ENCODE data around the gene SNURF.

GRCh38 chr15:24933716-24934115 lies 21.1 kb upstream of the SNURF start:
- TF ChIP-seq CTCF (IDR thresholded peaks at IDR 0.05) (no peak), POLR2A (IDR thresholded peaks at IDR 0.05) (no peak)

Measured in lower leg skin (tissue), 3 donors.